Measurements from ENCODE around the gene PAPSS1.

PAPSS1 gene

GRCh38 chr4:107619066-107619465 lies 101.0 kb downstream of the PAPSS1 start:
- DNase-seq, result no peak

GRCh38 chr4:107618656-107619055 lies 101.4 kb downstream of the PAPSS1 start:
- no peak for DNase-seq

- no peak for DNase-seq
Observed at GRCh38 chr4:107616838-107617389, 103.1 kb downstream of the PAPSS1 start.

- DNase-seq, result no peak
Observed at GRCh38 chr4:107615809-107616208, 104.2 kb downstream of the PAPSS1 start.

GRCh38 chr4:107603430-107603829 lies 116.6 kb downstream of the PAPSS1 start:
- no peak for DNase-seq

- DNase-seq, result no peak
Observed at GRCh38 chr4:107600983-107601382, 119.1 kb downstream of the PAPSS1 start.

- DNase-seq, result no peak
Observed at GRCh38 chr4:107600436-107600835, 119.6 kb downstream of the PAPSS1 start.

GRCh38 chr4:107599841-107600240 lies 120.2 kb downstream of the PAPSS1 start:
- no peak for DNase-seq

GRCh38 chr4:107593230-107593629 lies 126.8 kb downstream of the PAPSS1 start:
- DNase-seq, result no peak

- DNase-seq, result no peak
Observed at GRCh38 chr4:107592519-107592918, 127.5 kb downstream of the PAPSS1 start.

- no peak for DNase-seq
Observed at GRCh38 chr4:107589269-107589668, 130.8 kb downstream of the PAPSS1 start.

GRCh38 chr4:107586371-107586770 lies 133.7 kb downstream of the PAPSS1 start:
- DNase-seq, result no peak

- no peak for DNase-seq
Observed at GRCh38 chr4:107579099-107579498, 140.9 kb downstream of the PAPSS1 start.

GRCh38 chr4:107578321-107578720 lies 141.7 kb downstream of the PAPSS1 start:
- DNase-seq, result no peak

GRCh38 chr4:107577743-107578142 lies 142.3 kb downstream of the PAPSS1 start:
- DNase-seq, result no peak

- DNase-seq, result no peak
Observed at GRCh38 chr4:107575243-107575642, 144.8 kb downstream of the PAPSS1 start.

- DNase-seq, result no peak
Observed at GRCh38 chr4:107572281-107572680, 147.8 kb downstream of the PAPSS1 start.

- DNase-seq, result no peak
Observed at GRCh38 chr4:107570952-107571351, 149.1 kb downstream of the PAPSS1 start.

- DNase-seq, result no peak
Observed at GRCh38 chr4:107564326-107564725, 155.7 kb downstream of the PAPSS1 start.

All from activated gamma-delta T cell treated with Interleukin-2 at 50 U/mL for 16 hours (primary cell).